Breast epithelium (tissue), 4 donors: ENCODE results near the gene CBFA2T2. TPM values are rescaled to one million over a fixed set of nuclear protein-coding genes. Genes with fewer than 3 reads are reported as not detected.

Source experiments
- DNase-seq, 2 donors: peaks; one replicate each; pipeline ENCODE4 v3.0.0-alpha.2; 2019; ENCODE audit warnings: low spot score in 2 of 2
- H3K27ac ChIP-seq, 2 donors: fragments of 200-600 bp; sonication (generic) in 1 of 2; one replicate each; pipeline ENCODE4 v1.5.1; 2016 to 2019; ENCODE audit warnings: mild to moderate bottlenecking in 1 of 2
- H3K27me3 ChIP-seq, 2 donors: fragments of 200-600 bp; sonication (generic) in 1 of 2; one replicate each; pipeline versions ENCODE4 v1.5.1 to v1.6.0; 2017 to 2019; ENCODE audit warnings: control low read depth in 1 of 2, mild to moderate bottlenecking in 1 of 2
- H3K36me3 ChIP-seq: fragments of 200-600 bp; one replicate; pipeline ENCODE4 v1.5.1; 2019
- H3K4me1 ChIP-seq, 2 donors: fragments of 200-600 bp; sonication (generic); one replicate each; pipeline ENCODE4 v1.5.1; 2016 to 2019; ENCODE audit warnings: control low read depth in 1 of 2
- H3K4me3 ChIP-seq, 3 donors: fragments of 200-600 bp; sonication (generic); 1 replicate in 2 of 3; 2 replicates in 1 of 3; pipeline ENCODE4 v1.5.1; 2016 to 2019; ENCODE audit warnings: mild to moderate bottlenecking in 3 of 3, moderate library complexity in 2 of 3
- H3K9me3 ChIP-seq, 2 donors: fragments of 200-600 bp; sonication (generic) in 1 of 2; one replicate each; pipeline ENCODE4 v1.5.1; 2016 to 2019; ENCODE audit warnings: control low read depth in 1 of 2
- POLR2A ChIP-seq: fragments of 450-650 bp; IDR thresholded peaks from one replicate; pipeline ENCODE4 v1.6.1; 2016; ENCODE audit warnings: antibody characterized with exemption, mild to moderate bottlenecking, moderate library complexity
- POLR2AphosphoS5 ChIP-seq, 3 donors: sonication (generic); formaldehyde crosslinking; IDR thresholded peaks; one replicate each; pipeline ENCODE4 v1.6.1; 2017; ENCODE audit warnings: antibody characterized with exemption in 3 of 3
- intact Hi-C: fragments of 100-400 bp; cut with DNase I; formaldehyde crosslinking; loops from one replicate; pipeline ENCODE4 v1.15.1; 2023; ENCODE audit warnings: low total_unique reads
- total RNA-seq, 3 donors: library from RNA; depleted of rRNA; stranded (reverse); fragments of >200 nt; gene quantifications; one replicate each; pipeline ENCODE4 v1.1.0, GENCODE V29; 2016
- TF ChIP-seq, protein P1 (sequence below), 3 donors: fragments of 450-650 bp; IDR thresholded peaks; one replicate each; pipeline ENCODE4 v1.5.1; 2016 to 2017; ENCODE audit warnings: antibody characterized with exemption in 3 of 3, mild to moderate bottlenecking in 3 of 3, moderate library complexity in 3 of 3

Gene CBFA2T2
- total RNA-seq, 3 donors from 2014 or later, result 10.9 to 20.9 (median 17.0) TPM

DNA sequence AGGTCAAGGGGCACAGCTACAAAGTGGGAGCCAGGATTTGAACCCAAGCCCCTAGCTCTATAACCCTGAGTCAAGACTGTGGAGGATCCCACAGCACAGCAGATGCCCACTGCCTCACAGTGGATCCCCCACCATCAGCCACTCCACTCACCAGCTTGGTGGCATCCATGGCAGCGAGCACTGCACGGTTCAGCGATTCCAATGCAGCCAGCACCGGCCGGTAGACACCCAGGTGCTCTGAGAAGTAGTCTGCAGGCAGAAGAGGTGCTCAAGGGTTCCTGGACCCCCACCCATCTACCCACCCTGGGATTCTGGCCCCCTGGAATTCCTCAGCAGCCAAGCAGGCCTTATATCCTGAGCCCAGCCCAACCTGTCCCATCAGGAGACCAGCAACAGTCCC is 179.3 kb downstream of the CBFA2T2 start:
- intact Hi-C loops, result no loop called here
- H3K9me3 ChIP-seq, result no peaks in the 10 kb centered on the region
- H3K4me3 ChIP-seq, result no peak overlapping the region
- no peaks in the 10 kb centered on the region for H3K36me3 ChIP-seq
- no peak for TF ChIP-seq POLR2AphosphoS5 (IDR thresholded peaks at IDR 0.05)
- TF ChIP-seq, protein P1, sequence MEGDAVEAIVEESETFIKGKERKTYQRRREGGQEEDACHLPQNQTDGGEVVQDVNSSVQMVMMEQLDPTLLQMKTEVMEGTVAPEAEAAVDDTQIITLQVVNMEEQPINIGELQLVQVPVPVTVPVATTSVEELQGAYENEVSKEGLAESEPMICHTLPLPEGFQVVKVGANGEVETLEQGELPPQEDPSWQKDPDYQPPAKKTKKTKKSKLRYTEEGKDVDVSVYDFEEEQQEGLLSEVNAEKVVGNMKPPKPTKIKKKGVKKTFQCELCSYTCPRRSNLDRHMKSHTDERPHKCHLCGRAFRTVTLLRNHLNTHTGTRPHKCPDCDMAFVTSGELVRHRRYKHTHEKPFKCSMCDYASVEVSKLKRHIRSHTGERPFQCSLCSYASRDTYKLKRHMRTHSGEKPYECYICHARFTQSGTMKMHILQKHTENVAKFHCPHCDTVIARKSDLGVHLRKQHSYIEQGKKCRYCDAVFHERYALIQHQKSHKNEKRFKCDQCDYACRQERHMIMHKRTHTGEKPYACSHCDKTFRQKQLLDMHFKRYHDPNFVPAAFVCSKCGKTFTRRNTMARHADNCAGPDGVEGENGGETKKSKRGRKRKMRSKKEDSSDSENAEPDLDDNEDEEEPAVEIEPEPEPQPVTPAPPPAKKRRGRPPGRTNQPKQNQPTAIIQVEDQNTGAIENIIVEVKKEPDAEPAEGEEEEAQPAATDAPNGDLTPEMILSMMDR (IDR thresholded peaks at IDR 0.05), result no peak
- TF ChIP-seq POLR2A, result no peak
- DNase-seq, result no peak
- H3K4me1 ChIP-seq, result peaks cover 0 to 4% of the 10 kb centered on the region in 2 donors
- H3K27me3 ChIP-seq, result no peaks in the 10 kb centered on the region
- no peak overlapping the region for H3K27ac ChIP-seq

DNA sequence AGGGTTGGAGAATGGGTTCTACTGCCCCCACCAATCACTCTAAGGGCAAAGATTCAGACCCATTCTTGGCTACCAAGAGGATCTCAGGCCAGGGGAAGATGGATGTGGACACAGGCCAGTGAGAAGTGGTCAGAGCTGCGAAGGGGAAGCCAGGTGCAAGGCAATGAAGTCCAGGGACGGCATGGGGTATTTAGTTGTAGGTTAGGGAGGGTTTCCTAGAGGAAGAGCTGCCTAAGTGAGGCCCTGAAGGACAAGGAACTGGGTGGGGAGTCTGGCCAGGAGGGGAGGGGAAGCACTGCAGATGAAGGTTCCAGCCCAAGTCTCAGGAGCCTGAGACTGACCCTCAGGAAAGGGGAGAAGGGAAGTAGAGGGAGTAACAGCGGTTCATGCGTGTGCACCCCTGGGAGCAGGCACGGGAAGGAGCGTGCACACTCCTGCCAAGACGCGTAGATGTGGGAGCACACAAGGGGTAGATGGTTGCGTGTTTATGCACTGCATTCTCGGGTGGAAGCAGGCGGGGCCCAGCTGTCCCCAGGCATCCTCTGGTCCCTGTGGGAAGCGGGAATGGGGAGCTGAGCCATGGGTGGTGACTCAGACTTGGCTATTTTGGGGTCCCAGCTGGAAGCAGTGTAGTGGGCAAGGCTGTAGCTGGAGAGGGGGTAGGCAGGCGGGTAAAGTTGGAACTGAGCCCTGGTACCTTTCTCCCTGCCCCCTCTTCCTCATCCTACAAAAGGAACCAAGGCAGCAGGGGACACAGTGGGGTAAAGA is 180.2 kb downstream of the CBFA2T2 start:
- intact Hi-C loops, result no loop called here
- H3K4me3 ChIP-seq, result no peak overlapping the region

DNA sequence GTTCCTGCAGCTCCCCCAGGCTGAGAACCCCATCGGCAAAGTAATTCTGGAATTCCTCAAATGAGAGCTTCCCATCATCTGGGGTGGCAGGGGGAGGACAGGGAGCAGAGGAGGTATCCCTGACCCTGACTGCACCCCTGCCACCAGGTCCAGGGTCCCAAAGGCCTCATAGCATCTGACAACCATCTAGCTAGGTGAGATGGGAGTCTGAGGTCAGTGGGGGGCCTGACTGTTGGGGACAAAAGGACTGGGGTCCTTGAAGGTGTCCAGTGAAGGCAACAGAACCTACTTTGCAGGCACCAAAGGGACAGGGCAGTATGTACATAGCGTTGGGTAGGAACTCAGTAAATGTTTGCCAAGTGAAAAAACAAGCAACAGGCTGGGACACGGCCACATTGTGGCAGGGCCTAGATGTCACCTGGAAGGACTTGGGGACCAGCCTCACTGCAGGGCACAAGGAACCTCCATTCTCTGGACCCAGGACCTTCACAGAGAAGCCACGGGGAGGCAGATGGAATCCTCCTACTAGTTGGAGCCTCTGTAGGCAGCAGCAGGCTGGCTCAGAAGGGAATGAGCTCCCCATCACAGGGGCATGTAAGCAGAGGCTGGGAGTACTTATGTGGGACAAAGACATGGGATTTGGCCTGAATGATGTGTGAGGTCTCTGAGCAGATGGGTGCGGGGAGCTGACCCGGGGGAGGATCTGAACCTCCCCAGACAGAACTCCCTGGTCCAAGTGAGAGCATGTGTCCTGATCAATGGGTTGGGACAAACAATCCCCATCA is 181.0 kb downstream of the CBFA2T2 start:
- TF ChIP-seq POLR2A (peak; percentile 10), POLR2AphosphoS5 (IDR thresholded peaks at IDR 0.05) (no peak)
- peaks cover 0 to 4% of the 10 kb centered on the region in 2 donors for H3K4me1 ChIP-seq
- no peak overlapping the region for H3K4me3 ChIP-seq
- H3K36me3 ChIP-seq, result no peaks in the 10 kb centered on the region
- no peaks in the 10 kb centered on the region for H3K27me3 ChIP-seq
- peak overlapping the region; percentile 17 to 26 for H3K27ac ChIP-seq
- DNase-seq, result no peak
- no peaks in the 10 kb centered on the region for H3K9me3 ChIP-seq
- intact Hi-C loops, result no loop called here

More for the DNA sequence above, 180.2 kb downstream of the CBFA2T2 start:
- H3K4me1 ChIP-seq, result peaks cover 0 to 4% of the 10 kb centered on the region in 2 donors
- DNase-seq, result no peak
- no peaks in the 10 kb centered on the region for H3K36me3 ChIP-seq
- no peak overlapping the region for H3K27ac ChIP-seq
- H3K9me3 ChIP-seq, result no peaks in the 10 kb centered on the region
- TF ChIP-seq, protein P1 (IDR thresholded peaks at IDR 0.05), result no peak
- no peak for TF ChIP-seq POLR2AphosphoS5 (IDR thresholded peaks at IDR 0.05)
- no peaks in the 10 kb centered on the region for H3K27me3 ChIP-seq

DNA sequence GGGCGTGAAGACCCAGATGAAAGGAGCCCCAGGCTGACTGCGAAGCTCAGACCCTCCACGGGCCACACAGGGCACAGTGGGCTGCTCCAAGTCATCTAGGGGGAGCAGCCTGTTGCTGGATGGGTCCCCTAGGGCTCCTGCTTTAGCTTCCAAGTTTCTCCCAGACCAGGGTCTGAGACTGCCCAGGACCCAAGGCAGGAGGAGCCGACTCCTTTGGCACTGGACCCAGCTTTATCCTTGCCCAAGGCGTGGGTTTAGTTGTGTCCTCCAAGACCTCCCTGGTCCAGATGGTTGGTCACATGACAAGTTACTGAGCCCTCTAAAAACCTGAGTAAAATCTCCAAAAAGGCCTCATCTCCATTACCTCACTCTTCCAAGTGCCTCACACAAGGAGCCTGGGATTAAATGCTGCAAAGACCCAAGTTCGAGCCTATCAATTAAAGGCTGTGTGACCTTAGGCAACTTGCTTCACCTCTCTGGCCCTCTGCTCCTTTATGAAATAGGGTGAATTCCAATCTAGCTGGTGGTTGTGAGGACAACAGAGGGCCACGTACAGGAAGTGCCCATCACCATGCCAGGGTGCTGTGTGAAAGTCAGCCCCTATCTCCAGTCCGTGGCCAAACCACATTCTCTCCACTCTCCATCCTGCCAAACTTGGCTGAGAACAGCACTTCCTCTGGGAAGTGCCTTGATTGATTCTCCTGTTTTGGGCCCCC is 181.8 kb downstream of the CBFA2T2 start:
- peaks cover 0 to 4% of the 10 kb centered on the region in 2 donors for H3K4me1 ChIP-seq
- no peak for DNase-seq
- no peaks in the 10 kb centered on the region for H3K27me3 ChIP-seq
- no peaks in the 10 kb centered on the region for H3K36me3 ChIP-seq
- H3K9me3 ChIP-seq, result no peaks in the 10 kb centered on the region
- no peak overlapping the region for H3K4me3 ChIP-seq
- H3K27ac ChIP-seq, result peak overlapping the region; percentile 17 to 26
- no peak for TF ChIP-seq POLR2AphosphoS5 (IDR thresholded peaks at IDR 0.05)
- TF ChIP-seq POLR2A, result no peak
- TF ChIP-seq, protein P1 (IDR thresholded peaks at IDR 0.05), result no peak
- intact Hi-C loops, result no loop called here

DNA sequence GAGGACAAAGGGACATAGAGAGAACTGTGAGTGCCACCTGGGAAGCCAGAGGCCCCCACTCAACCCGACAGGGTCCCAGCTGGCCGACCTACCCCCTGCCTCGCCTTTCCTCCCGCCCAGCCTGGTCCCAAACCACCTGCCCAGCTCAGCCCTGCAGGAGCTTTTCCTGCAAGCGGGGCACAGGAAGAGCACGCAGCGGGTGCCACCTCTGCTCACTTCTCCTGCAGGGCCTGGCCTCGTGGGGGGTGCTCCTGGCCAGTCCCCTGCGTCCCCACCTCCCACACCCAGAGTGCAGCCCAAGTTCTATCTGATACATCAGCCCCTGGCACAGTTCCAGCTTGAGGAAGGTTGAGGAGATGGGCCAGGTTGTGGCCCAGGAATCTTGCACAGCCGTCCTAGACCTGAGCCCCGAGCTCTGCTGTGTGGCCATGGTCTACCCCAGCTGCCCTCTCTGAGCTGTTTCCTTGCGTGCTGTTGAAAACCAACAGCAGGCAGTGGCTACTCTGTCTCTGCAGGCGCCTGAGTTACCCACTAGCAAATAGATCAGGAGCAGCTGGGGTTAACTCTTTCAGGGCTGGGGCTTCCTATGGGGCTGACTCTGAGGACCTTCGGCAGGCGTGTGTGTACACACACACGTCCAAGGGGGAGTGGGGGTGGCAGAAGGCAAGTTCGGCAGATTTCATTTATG is 182.7 kb downstream of the CBFA2T2 start:
- no peak for DNase-seq
- Histone ChIP-seq H3K4me3 (peak overlapping the region; percentile 67 to 78 (median 73)), H3K36me3 (no peaks in the 10 kb centered on the region), H3K27me3 (no peaks in the 10 kb centered on the region), H3K27ac (peak overlapping the region; percentile 10 to 93), H3K9me3 (no peaks in the 10 kb centered on the region), H3K4me1 (peaks cover 0 to 4% of the 10 kb centered on the region in 2 donors)
- TF ChIP-seq, protein P1 (IDR thresholded peaks at IDR 0.05), result no peak
- TF ChIP-seq POLR2AphosphoS5 (IDR thresholded peaks at IDR 0.05), result no peak
- no peak for TF ChIP-seq POLR2A
- intact Hi-C loops, result no loop called here
